Fibroblast of lung (primary cell): ENCODE results near the gene ACADM. TPM values are rescaled to one million over a fixed set of nuclear protein-coding genes. Genes with fewer than 3 reads are reported as not detected.
"Not testable (repeated sequence)": the region's sequence is repeated elsewhere in the genome, so short reads cannot be mapped to it uniquely, and the experiment has no call there.

Experiments used
- DNase-seq, 2 donors: peaks; one replicate each; pipeline versions ENCODE4 v3.0.0 to v3.0.0-alpha.2; 2010; ENCODE audit warnings: low read depth in 2 of 2
- H2AFZ ChIP-seq: 2 replicates; pipeline ENCODE4 v1.5.1; 2012; ENCODE audit warnings: low read length, control low read depth, inconsistent platforms
- H3K27ac ChIP-seq: 2 replicates; pipeline ENCODE4 v1.5.1; 2011; ENCODE audit warnings: low read length, control low read depth; ENCODE audit not compliant: insufficient read depth
- H3K27me3 ChIP-seq: 2 replicates; pipeline ENCODE4 v1.5.1; 2011; ENCODE audit warnings: mild to moderate bottlenecking, low read length; ENCODE audit not compliant: control insufficient read depth, insufficient read depth
- H3K36me3 ChIP-seq: 2 replicates; pipeline ENCODE4 v1.5.1; 2011; ENCODE audit warnings: low read length; ENCODE audit not compliant: control insufficient read depth, insufficient read depth
- H3K4me1 ChIP-seq: 2 replicates; pipeline ENCODE4 v1.5.1; 2011; ENCODE audit warnings: low read length; ENCODE audit not compliant: control insufficient read depth, insufficient read depth; ENCODE audit errors: extremely low read depth
- H3K4me2 ChIP-seq: 2 replicates; pipeline ENCODE4 v1.5.1; 2011; ENCODE audit warnings: low read length, control low read depth; ENCODE audit not compliant: insufficient read depth; ENCODE audit errors: extremely low read depth
- H3K4me3 ChIP-seq, 4 experiments: fragments of 200-600 bp in 1 of 4; sonication (generic) in 1 of 4; replicated peaks in 1 of 4; 2 replicates each; pipeline ENCODE4 v1.5.1; 2011 to 2016; ENCODE audit warnings: low read length in 4 of 4, low read depth in 3 of 4, mild to moderate bottlenecking in 3 of 4, control low read depth in 2 of 4, inconsistent platforms in 1 of 4, mixed read lengths in 1 of 4; ENCODE audit not compliant: insufficient read depth in 1 of 4; ENCODE audit errors: control extremely low read depth in 1 of 4
- H3K79me2 ChIP-seq: 2 replicates; pipeline ENCODE4 v1.5.1; 2012; ENCODE audit warnings: mild to moderate bottlenecking, low read length, inconsistent platforms; ENCODE audit not compliant: control insufficient read depth, insufficient read depth
- H3K9ac ChIP-seq: 2 replicates; pipeline ENCODE4 v1.5.1; 2011; ENCODE audit warnings: mild to moderate bottlenecking, low read length, control low read depth; ENCODE audit not compliant: insufficient read depth
- H3K9me3 ChIP-seq: 2 replicates; pipeline ENCODE4 v1.5.1; 2012; ENCODE audit warnings: low read depth, low read length; ENCODE audit not compliant: control insufficient read depth, insufficient read depth
- H4K20me1 ChIP-seq: 2 replicates; pipeline ENCODE4 v1.5.1; 2011; ENCODE audit warnings: low read length; ENCODE audit not compliant: control insufficient read depth, insufficient read depth; ENCODE audit errors: extremely low read depth
- EZH2 ChIP-seq: IDR thresholded peaks from 2 replicates; pipeline ENCODE4 v1.5.1; 2012; ENCODE audit warnings: low read length, control low read depth, mild to moderate bottlenecking; ENCODE audit errors: missing control alignments
- polyA plus RNA-seq, 2 donors: library from polyadenylated mRNA; depleted of rRNA in 1 of 2; stranded (reverse) in 1 of 2; unstranded in 1 of 2; fragments of >200 nt; gene quantifications; 2 replicates each; pipeline ENCODE4 v1.2.1, GENCODE V29; 2011 to 2012; ENCODE audit warnings: missing spikeins in 1 of 2
- total RNA-seq: library from RNA; depleted of rRNA; stranded (reverse); fragments of >200 nt; gene quantifications from 2 replicates; pipeline ENCODE4 v1.2.1, GENCODE V29; 2014
- TF ChIP-seq, protein P1 (sequence below), 2 donors: IDR thresholded peaks in 1 of 2; conservative IDR thresholded peaks in 1 of 2; 1 replicate in 1 of 2; 2 replicates in 1 of 2; pipeline ENCODE4 v1.5.1; 2011 to 2012; ENCODE audit warnings: low read length in 2 of 2, control low read depth in 1 of 2, inconsistent platforms in 1 of 2, low read depth in 1 of 2, mild to moderate bottlenecking in 1 of 2

The ACADM gene
- total and polyA plus RNA-seq, 2 donors (not counting 1 experiment from before 2014, with no cell fraction given) = 29.9 TPM

DNA sequence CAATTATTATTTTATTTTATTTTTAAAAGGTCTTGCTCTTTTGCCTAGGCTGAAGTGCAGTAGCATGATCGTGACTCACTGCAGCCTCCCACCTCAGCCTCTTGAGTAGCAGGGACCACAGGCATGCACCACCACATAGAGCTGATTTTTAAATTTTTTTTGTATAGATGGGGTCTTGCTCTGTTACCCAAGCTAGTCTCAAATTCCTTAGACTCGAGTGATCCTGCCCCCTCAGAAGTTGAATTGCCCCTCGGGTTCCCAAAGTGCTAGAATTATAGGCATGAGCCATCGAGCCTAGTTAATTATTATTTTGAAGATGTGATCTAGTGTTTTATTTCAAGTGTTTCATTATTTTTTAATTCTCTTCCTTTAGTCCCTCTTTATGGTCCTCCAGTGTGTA, 84.4 kb downstream of the ACADM start:
- no peak overlapping the region for H2AFZ ChIP-seq
- no peaks in the 10 kb centered on the region for H3K27me3 ChIP-seq
- no peak overlapping the region for H3K9ac ChIP-seq
- no peaks in the 10 kb centered on the region for H4K20me1 ChIP-seq
- no peak for TF ChIP-seq EZH2
- TF ChIP-seq, protein P1, sequence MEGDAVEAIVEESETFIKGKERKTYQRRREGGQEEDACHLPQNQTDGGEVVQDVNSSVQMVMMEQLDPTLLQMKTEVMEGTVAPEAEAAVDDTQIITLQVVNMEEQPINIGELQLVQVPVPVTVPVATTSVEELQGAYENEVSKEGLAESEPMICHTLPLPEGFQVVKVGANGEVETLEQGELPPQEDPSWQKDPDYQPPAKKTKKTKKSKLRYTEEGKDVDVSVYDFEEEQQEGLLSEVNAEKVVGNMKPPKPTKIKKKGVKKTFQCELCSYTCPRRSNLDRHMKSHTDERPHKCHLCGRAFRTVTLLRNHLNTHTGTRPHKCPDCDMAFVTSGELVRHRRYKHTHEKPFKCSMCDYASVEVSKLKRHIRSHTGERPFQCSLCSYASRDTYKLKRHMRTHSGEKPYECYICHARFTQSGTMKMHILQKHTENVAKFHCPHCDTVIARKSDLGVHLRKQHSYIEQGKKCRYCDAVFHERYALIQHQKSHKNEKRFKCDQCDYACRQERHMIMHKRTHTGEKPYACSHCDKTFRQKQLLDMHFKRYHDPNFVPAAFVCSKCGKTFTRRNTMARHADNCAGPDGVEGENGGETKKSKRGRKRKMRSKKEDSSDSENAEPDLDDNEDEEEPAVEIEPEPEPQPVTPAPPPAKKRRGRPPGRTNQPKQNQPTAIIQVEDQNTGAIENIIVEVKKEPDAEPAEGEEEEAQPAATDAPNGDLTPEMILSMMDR (conservative IDR thresholded peaks at IDR 0.05 in 1 of 2, IDR thresholded peaks at IDR 0.05 in 1 of 2; ENCODE audit: low read depth in 1 of 2, low read length in 2 of 2) = no peak
- H3K36me3 ChIP-seq = no peaks in the 10 kb centered on the region
- no peak overlapping the region for H3K4me3 ChIP-seq
- no peak overlapping the region for H3K4me2 ChIP-seq
- no peak overlapping the region for H3K27ac ChIP-seq
- H3K79me2 ChIP-seq = no peaks in the 10 kb centered on the region
- no peaks in the 10 kb centered on the region for H3K4me1 ChIP-seq
- no peak for DNase-seq
- H3K9me3 ChIP-seq = no peaks in the 10 kb centered on the region

GRCh38 chr1:75810113-75810512, 85.6 kb downstream of the ACADM start:
- DNase-seq, H3K27ac ChIP-seq, H3K27me3 ChIP-seq, H3K4me1 ChIP-seq, H3K4me2 ChIP-seq, H3K36me3 ChIP-seq, H3K9me3 ChIP-seq, H3K79me2 ChIP-seq, H2AFZ ChIP-seq, H4K20me1 ChIP-seq, H3K9ac ChIP-seq, H3K4me3 ChIP-seq: not testable (repeated sequence)

DNA sequence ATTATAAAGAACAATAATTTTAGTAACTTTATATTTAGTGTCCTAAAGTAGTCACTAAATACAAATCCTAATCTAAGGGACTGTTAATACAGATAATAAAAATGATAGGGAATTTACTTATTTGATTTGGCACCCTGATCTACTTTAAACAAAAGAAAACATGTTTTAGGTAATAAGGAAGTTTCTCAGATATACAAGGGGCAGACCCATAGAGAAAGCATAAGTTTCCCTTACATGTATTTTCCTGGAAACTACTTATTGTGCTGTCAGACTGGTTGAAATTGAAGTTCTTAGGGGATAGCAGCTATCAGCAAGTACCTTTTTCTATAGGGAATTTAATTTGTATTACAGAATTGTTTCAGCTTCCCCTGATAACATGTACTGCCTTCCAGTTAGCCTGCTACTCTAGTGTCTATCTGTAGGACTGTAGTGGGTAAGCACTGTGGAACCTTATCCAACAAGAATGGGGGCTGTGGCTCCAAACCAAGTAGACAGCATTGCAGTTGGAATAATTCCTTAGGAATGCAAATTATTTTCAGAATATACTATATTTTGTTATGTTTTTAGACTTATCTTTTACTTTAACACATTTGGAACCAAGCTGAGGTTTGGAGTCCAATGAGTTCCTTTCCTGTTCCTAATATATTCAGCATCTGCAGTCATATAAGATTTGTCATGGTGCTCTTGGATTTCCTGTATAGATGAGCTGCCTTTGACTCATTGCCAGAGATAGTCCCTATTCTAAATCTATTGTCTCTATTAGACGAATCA, 86.9 kb downstream of the ACADM start:
- peak in 1 of 2 donors; percentile 47 for DNase-seq
- Histone ChIP-seq H3K9me3 (no peaks in the 10 kb centered on the region), H3K36me3 (no peaks in the 10 kb centered on the region), H3K27me3 (no peaks in the 10 kb centered on the region), H3K4me1 (no peaks in the 10 kb centered on the region), H3K27ac (no peak overlapping the region), H3K4me3 (no peak overlapping the region), H3K79me2 (no peaks in the 10 kb centered on the region), H3K4me2 (no peak overlapping the region), H2AFZ (no peak overlapping the region), H3K9ac (no peak overlapping the region), H4K20me1 (no peaks in the 10 kb centered on the region)
- no peak for TF ChIP-seq EZH2
- TF ChIP-seq, protein P1 (conservative IDR thresholded peaks at IDR 0.05 in 1 of 2, IDR thresholded peaks at IDR 0.05 in 1 of 2; ENCODE audit: low read depth in 1 of 2, low read length in 2 of 2) = no peak
